HG02852 (cell line): ENCODE measurements around the gene STK24.

Source experiments
- ATAC-seq: cut with Tn5 transposase; IDR thresholded peaks from one replicate; pipeline ENCODE4 v1.9.1; 2021; ENCODE audit warnings: mild to moderate bottlenecking, moderate library complexity; ENCODE audit not compliant: unreplicated experiment

The STK24 gene

DNA sequence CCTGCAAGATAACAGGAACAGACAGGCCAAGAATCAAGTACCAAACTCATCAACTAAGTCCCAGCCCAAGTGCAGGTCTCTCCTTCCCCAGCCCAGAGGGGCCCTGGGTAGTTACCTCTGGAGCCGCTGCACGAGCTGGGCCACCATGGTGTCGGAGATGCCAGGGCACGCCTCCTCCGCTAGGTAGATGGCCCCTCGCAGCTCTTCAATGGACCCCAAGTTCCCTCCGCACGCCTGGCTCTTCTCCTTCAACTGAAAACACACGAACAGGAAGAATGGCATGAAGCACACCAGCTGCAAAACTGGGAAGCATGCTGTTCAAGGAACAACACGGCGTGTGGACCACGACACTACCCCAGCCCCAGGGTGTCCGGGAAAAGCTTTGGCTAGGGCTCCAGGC, 119.9 kb downstream of the STK24 start:
- ATAC-seq: no peak

DNA sequence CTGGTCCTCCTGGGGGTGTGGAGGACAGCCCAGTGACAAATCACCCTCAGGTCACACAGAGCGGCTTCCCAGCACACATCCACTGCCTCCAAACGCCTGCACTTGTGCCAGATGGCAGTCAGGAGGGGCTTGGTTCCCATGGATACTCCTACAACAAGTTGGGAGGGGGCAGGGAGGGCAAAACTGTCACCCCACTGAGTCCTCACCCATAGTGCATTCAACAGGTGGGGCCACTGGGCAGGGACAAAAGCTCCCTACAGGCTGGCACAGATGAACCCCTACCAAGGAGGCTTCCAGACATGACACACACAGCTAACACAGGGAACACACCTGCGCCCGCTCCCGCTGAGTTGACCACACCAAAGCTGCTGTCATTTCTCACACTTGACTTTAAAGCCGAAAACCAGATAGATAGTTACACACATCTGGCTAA, 120.5 kb downstream of the STK24 start:
- ATAC-seq: no peak

DNA sequence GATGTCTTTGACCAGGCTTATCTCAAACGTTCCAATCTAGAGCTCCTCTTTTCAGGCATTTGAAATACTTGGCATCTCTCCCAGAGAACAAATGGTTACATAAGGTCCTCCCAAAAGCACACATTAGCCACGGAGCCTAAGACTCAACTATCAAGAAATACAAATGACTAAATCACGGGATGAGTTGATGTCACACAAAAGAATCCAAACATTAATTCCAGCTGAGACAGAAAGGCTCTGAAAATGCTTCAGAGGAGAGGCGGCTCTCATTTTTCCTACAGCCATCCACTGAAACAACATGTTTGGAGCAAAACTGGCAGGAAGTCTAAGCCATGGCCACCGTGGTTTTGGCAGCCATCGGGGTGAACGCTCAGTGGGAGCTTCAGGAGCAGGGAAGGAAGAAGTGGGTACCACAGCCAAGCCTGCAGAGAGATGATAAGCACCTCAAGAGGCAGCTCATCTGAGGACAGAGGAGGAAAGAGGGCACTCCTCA, 122.5 kb downstream of the STK24 start:
- no peak for ATAC-seq

DNA sequence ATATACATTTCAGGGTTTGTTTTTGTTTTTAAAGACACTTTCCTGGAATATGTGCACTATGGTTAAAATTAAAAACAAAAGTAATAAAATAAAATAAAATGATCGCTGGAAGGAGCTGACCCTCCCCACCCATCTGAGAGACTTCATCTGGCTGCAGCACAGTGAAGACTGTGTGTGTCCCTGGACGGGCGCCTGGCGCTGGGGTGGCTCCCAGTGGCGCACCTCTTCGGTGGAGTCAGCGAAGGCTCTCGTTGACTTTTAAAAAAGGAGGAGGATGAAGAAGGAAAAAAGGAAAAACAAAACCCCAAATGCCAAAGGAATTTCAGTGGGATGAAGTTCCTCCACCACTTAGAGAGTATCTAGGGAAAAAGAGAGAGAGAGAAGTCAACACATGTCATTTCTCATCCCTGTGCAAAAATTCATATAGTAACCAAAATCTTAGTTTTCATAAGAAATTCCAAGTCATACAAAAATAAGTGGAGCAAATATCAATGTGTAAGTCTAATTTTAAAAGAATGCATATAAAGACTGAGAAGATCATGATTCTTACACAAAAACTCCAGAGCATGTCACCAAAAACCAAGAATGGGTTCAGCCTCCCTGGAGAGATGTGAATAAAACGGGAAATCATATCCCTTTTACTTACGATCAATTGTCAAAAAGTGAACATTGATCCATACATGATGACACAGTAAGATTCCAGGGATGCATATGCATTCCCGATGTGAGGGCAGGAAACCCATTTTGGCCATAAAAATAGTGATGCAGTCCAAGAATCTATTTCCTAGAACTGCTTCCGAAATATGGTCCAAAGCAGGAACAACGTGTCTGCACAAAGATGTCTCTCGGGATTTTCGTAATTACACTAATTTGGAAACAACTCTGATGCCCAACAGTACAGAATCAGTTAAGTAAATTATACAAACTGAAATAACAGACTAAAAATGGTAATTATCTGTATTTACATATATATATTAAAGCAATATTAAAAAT, 123.8 kb downstream of the STK24 start:
- no peak for ATAC-seq

DNA sequence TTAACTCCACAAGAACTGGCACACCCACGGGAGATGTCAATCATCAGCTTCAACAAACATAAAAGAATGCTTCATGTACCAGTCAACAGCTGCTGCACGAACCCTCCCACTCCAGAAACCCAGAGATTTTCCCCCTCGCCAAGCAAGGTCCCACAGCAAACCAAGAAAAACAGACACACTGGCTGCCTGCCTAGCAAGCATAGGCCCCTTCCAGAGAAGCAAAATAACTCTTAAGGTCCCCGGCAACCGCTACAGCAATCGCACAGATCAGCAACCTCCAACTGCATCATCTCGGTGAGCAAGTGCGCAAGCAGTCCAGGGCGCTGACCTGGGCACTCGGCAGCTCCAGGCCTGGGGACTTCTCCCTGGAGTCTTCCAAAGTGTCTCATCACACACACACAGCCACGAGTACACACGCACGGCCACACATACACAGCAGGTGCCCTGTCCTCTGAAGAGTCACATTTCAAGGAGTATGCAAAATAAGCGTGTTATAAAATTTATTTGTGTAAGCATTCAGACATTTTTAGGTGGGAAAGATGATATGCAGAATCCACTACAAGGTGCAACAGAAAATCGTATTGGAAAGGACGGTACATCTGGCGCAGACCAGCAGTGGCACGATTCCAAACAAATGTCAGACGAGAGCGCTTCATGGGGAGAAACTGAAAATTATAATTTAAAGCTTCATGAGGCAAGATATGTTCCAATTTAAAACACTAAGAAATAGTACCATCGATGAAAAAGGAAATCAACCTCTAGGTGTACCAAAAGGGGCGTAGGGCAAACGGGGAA, 125.0 kb downstream of the STK24 start:
- no peak for ATAC-seq

DNA sequence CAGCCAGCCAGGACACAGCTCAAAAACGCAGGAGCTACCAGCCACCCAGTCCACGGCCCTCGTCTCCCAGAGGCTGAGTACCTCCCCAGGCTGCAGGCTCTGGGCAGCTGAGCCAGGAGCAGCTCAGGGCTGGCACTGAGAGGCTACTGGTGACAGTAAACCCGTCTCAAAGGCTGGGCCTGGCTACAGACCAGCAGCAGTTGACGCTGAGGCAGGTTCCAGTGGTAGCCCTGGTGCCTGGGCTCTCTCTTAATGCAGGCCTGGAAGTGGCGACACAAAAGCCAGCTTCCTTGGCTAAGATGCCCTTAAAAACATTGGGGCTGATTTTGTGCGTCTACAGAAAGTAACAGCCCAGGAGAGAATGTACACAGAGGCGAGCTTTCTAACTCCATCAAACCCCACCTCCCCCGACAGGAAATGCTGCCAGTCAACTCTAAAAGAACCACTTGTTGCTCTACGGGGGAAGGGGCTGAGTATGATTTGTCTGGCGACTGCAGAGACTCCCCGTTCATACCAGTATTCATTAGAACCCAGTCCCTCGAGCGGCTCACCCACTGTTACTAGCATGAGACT, 126.3 kb downstream of the STK24 start:
- no peak for ATAC-seq

DNA sequence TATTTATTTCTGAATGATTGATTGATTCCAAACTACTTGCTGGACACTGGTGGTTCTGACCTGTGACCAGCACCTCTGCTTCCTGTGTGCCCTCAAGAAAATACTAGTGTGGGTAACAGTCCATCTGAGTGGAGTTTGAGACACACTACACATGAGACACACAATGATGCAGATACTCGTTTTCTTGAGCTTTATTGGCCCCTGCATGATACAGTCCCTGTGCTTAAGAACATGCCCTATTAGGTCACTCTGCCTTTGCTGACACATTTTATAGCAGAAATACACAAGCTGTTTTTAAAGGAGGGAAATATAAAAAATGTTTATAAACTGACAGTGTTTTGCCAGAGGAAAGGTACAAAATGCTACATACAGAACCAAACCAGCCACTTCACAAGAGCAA, 126.9 kb downstream of the STK24 start:
- no peak for ATAC-seq

DNA sequence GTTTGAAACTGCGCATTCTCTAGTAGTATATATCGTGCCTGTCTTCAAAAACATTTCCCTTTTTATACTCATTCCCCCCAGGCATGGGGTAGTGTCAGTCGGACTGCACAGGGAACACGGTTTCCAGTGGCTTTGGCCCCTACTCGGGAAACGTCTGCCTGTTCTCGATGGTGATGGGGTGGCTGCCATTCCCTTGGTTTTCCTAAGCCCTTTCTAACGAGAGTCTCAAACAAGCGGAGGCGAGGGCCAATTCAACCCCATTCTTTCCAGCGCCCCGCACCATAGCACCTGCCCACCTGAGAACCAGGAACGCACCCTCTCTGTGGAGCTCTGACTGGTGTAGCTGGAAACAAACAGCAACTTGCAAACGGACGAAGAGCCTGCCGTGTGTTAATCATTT, 127.6 kb downstream of the STK24 start:
- no peak for ATAC-seq

DNA sequence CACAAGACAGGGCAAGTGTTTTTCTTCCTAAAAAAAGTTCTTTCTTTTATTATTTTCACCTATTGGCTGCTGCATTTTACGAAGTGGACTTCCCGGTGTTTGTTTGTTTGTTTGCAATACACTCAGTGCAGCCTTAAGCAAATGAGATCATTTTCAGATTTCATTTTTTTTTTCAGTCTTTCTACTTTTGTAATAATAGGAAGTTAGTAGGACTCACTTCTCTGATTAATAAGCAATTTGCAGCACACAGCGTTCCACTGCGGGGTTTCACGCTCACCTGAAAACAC, 128.3 kb downstream of the STK24 start:
- no peak for ATAC-seq

DNA sequence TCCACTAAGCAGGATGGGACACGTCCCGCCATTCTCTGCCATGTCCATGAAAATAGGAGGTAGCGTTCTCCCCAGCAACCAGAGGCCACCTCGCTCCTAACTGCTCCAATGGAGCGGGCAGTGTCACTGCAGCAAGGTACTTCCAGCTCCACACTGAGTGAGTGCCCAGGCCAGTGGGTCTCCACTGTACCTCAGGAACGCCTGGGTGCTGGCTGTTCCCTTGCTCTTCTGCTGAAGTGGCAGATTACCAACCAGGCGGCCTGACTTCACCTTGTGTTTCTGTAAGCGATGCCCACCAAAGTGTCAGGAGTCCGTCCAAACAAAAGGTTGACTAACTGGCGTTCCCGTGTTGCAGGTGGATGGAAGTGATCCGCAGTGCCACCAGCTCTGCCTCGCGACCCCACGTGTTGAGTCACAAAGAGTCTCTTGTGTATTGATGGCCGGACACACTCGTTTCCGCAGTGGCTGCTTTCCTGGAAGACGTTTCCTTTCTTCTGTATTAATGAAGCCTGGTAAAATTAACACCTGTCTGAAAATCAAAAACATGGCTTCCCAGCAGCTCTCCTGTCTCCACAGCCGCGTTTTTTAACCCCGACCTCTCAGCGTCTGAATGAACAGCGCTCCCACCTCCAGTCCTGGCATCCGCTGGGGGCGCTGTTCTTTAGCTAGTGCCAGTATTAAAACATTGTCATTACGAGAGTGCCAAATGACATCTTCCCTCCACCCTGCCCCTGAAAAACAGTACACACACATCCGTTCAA, 128.8 kb downstream of the STK24 start:
- ATAC-seq: no peak

DNA sequence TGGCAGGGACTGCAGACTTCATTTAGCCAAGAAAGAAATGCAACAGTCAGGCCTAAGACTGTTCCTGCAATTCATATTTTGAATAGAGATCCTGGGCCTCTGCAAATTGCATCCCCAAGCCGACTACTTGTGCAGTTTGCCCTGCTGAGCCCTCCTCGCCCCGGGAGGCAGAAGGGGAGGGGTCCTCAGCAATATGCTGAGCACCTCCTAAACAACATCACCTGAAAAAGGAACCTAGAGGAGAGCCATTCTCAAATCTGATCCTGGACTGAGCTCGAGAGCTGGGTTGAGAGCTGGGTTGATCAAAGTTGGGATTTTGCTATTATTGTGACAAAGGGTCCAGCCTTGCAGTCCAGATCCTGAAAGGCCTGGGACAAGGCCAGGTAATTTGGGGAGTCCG, 129.8 kb downstream of the STK24 start:
- ATAC-seq: no peak

DNA sequence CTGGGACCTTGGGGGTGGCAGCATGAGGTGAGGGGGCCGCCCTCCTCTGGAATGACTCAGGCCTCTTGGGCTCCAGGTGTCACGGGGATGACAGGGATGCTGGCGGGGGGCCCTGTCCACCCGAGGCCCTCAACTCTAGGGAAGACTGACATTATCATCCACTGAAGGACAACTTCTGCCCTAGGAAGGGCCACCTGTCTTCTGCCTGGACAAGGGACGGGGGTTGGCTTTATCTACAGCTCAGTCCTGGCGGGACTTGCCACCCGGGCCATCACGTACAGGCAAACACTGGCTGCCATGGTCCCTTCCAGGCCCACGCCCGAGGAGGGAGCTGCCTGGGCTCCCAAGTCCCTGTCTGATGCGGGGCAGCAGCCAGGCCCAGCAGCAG, 130.7 kb downstream of the STK24 start:
- no peak for ATAC-seq

DNA sequence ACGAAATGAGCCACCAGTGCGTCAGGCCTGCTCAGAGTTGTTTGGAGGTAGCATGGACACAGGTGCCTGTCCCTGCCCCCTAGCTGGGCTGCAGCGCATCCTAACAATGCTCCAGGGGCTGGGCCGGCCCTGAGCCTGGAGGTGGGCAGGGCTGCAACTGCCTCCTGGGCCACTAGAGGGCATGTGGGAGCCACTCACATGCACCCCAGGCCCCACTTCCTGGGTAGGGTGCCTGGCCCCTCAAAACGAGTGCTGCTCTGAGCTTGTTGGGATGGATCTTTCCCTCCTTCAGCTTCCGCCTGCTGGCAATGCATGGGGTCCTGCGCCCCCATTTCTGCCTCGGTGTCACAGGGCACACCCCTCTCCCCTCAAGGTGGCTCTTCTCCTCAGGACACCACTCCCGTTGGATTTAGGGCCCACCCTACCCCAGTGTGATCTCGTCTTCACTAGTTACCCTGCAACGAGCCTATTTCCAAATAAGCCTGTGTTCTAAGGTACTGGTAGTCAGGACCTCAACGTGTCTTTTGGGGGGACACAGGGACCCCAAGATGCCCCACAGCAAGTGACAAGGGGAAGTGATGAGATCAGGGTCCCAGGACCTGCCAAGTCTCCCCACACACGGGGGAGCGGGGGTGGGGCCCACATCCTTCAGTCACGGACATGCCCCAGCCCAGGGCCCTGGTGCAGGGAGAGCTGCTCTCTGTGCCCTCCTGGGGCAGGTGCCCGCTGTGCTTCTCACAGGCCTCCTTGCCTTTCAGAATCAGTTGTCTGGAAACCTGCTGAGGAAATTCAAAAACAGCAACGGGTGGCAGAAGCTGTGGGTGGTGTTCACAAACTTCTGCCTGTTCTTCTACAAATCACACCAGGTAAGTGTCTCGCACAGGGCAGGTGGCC, 131.3 kb downstream of the STK24 start:
- peak; percentile 91 for ATAC-seq

DNA sequence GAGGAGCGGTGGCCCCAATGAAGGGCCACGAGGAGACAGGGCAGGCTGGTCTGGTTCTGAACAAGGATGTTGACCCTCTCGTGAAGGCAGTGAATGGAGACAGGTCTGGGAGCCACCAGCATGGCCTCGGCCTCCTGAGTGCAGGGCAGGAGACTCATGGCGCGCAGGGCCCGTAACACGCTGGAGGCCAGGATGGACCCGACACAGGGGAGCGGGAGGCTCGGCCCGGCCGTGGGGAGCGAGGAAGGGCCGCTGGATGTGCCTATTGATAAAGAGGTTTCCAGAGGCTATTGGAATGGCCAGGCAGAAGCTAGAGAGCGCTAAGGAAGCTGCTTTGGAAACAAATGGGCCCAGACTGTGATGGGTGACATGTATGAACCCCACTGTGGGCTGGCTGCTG, 132.5 kb downstream of the STK24 start:
- no peak for ATAC-seq

DNA sequence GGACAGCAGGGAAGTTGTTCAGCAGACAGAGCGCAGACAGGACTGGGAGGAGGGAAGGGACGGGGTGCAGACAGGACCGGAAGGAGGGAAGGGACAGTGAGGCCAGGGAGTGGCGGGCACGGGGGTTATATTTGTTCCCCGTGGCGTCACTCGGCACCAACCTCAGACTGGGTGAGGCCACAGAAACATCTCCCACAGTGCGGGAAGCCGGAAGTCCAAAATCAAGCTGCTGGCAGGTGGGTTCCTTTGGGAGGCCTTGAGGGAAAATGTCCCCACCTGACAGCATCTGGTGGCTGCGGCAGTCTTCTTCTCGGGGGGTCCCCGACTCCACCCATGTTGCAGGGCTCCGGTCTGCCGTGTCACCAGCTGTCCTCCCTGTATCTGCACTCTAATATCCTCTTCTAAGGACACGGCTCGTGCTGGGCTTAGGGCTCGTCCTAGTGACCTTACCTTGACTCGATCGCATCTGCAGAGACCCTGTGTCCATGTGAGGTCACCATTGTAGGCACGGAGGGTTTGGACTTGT, 133.0 kb downstream of the STK24 start:
- ATAC-seq: no peak

DNA sequence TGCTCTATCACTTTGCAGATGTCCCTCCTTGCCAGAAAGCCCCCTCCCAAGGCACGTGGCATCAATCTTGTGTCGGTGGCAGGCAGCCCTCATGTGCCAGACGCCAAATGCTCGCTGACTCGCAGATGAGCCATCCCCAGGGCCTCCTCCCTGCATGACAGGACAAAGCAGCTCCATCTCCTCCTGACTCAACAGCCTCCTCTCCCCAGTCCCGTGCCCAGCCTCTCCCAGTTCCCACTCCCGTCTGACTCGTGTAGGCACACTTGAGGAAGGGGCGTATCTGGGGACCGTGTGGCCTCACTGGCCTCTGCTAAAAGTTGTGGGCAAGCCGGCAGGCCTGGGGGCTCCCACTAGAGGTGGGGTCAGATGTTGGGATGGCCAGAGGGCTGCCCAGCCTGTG, 133.6 kb downstream of the STK24 start:
- ATAC-seq: no peak

DNA sequence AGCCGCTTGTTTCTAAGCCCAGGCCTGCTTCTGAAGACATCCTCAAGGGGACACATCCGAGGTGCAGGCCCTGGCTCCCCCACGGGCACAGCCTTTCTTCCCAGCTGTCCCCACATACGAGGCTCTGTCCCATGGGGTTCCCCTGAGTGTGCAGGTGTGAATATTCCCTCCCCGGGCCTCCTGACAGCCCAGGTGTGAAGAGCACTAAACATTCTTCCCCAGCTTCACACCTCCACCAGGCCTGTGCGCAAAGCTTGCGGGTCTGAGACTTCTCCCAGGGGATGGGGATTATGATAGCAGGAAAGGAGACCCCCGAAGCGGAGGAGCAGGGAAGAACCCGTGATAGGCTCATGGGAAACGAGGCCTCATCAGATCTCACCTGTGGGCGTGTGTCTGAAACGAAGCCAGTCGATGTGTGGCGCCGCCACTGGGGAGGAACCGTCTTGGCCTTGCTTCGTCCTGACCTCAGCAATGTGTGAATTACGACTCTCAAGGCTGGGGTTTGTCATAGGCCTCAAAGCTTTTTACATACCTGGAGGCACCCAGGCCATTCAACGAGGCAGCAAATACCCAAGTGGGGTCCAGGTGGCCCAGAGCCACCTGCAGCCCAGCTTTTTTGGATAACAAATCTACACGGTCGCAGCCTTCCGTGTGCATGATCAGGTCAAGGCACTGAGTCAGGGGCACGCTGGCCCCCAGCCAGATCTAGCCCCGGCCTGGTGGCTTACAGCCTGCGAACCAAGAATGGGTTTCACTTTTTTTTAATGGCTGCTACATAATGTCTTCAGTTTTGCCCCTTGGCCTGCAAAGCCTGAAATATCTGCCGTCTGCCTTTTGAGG, 134.3 kb downstream of the STK24 start:
- ATAC-seq: no peak

DNA sequence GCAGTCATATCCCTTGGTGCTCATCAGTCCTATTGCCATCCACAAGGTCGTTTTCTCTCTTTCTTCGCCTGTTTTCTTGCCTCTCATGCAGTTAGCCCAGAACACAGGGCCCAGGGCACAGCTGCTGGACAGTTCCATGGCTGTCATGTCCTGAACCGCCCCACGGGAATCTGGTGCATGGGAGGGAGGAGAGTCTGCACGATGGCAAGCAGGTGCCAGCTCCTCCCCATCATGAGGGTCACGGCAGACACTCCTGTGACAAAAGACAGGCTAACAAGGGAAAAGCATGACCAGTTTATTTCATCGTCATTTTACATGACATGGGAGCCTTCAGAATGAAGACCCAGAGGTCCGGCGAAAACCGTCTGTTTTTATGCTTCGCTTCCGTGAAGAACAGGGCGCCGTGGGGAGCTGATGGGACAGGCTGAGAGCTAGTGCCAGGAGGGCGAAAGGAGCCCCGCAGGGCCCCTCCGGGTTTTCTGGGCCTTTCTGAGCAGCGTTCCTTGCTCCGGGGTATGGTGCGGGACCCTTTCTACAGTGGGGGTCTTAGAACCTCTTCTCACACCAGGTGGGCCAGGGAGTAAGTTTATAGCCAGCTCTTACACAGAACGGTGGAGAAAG, 135.7 kb downstream of the STK24 start:
- ATAC-seq: no peak
